ENCODE data around the gene RPS27. TPM values are rescaled to one million over a fixed set of nuclear protein-coding genes. Genes with fewer than 3 reads are reported as not detected.
"Not testable (repeated sequence)": the region's sequence is repeated elsewhere in the genome, so short reads cannot be mapped to it uniquely, and the experiment has no call there.

The RPS27 gene
- polyA plus RNA-seq, 3 donors = 3,554 to 3,620 (median 3,570) TPM

- no peak for DNase-seq (ENCODE audit: low read depth in 3 of 3, low spot score in 2 of 3)
These were observed 30.4 kb upstream of the RPS27 start for GRCh38 chr1:153960206-153960605.

- DNase-seq (ENCODE audit: low read depth in 3 of 3, low spot score in 2 of 3) = no peak
These were observed 29.1 kb upstream of the RPS27 start for GRCh38 chr1:153961421-153961820.

- DNase-seq (ENCODE audit: low read depth in 3 of 3, low spot score in 2 of 3) = no peak
These were observed 28.2 kb upstream of the RPS27 start for GRCh38 chr1:153962088-153963029.

GRCh38 chr1:153963030-153963849 lies 27.3 kb upstream of the RPS27 start, which contains the start of gene SLC39A1:
SLC39A1 (minus strand) TSS chr1:153963537; CDS start chr1:153962715, 822 bp downstream.
- DNase-seq (ENCODE audit: low read depth in 3 of 3, low spot score in 2 of 3) = peak; percentile 93 to 98 (median 94)

GRCh38 chr1:153963850-153964331 lies 26.7 kb upstream of the RPS27 start:
- no peak for DNase-seq (ENCODE audit: low read depth in 3 of 3, low spot score in 2 of 3)

GRCh38 chr1:153967107-153967999 lies 23.2 kb upstream of the RPS27 start, which contains the start of gene CREB3L4:
CREB3L4 (plus strand) TSS chr1:153967902; CDS start chr1:153968526, 624 bp downstream.
- peak; percentile 90 to 96 (median 94) for DNase-seq (ENCODE audit: low read depth in 3 of 3, low spot score in 2 of 3)

- no peak for DNase-seq (ENCODE audit: low read depth in 3 of 3, low spot score in 2 of 3)
These were observed 22.6 kb upstream of the RPS27 start for GRCh38 chr1:153968000-153968363.

GRCh38 chr1:153968408-153968807 lies 22.2 kb upstream of the RPS27 start:
- no peak for DNase-seq (ENCODE audit: low read depth in 3 of 3, low spot score in 2 of 3)

GRCh38 chr1:153968972-153969371 lies 21.6 kb upstream of the RPS27 start:
- DNase-seq (ENCODE audit: low read depth in 3 of 3, low spot score in 2 of 3) = no peak

- no peak for DNase-seq (ENCODE audit: low read depth in 3 of 3, low spot score in 2 of 3)
These were observed 20.2 kb upstream of the RPS27 start for GRCh38 chr1:153970346-153970745.

- DNase-seq (ENCODE audit: low read depth in 3 of 3, low spot score in 2 of 3) = no peak
These were observed 17.5 kb upstream of the RPS27 start for GRCh38 chr1:153973071-153973470.

- no peak for DNase-seq (ENCODE audit: low read depth in 3 of 3, low spot score in 2 of 3)
These were observed 17.0 kb upstream of the RPS27 start for GRCh38 chr1:153973525-153973924.

- DNase-seq (ENCODE audit: low read depth in 3 of 3, low spot score in 2 of 3) = no peak
These were observed 13.7 kb upstream of the RPS27 start for GRCh38 chr1:153976819-153977249.

GRCh38 chr1:153977250-153978240 lies 13.0 kb upstream of the RPS27 start, which contains the start of gene JTB:
JTB (minus strand) TSS chr1:153977674; CDS start chr1:153977252, 422 bp downstream.
- no peak for DNase-seq (ENCODE audit: low read depth in 3 of 3, low spot score in 2 of 3)

- DNase-seq (ENCODE audit: low read depth in 3 of 3, low spot score in 2 of 3) = no peak
These were observed 12.2 kb upstream of the RPS27 start for GRCh38 chr1:153978274-153978909.

- not testable (repeated sequence) for DNase-seq (ENCODE audit: low read depth in 3 of 3, low spot score in 2 of 3)
These were observed 11.5 kb upstream of the RPS27 start for GRCh38 chr1:153979091-153979490.

GRCh38 chr1:153981735-153982134 lies 8.8 kb upstream of the RPS27 start:
- not testable (repeated sequence) for DNase-seq (ENCODE audit: low read depth in 3 of 3, low spot score in 2 of 3)

Data from right renal cortex interstitium (tissue), 3 donors.